ENCODE data around the gene PIP5K1B.

PIP5K1B gene

GRCh38 chr9:68832101-68832500, 127.1 kb downstream of the PIP5K1B start:
- no peak for TF ChIP-seq RAD21 (IDR thresholded peaks at IDR 0.05; ENCODE audit: low read depth)
- TF ChIP-seq EP300 (IDR thresholded peaks at IDR 0.05; ENCODE audit: borderline replicate concordance) = no peak
- TF ChIP-seq TCF12 (IDR thresholded peaks at IDR 0.05; ENCODE audit: low read depth) = no peak
- TF ChIP-seq TEAD4 (IDR thresholded peaks at IDR 0.05) = no peak
- TF ChIP-seq CREB1 (IDR thresholded peaks at IDR 0.05; ENCODE audit: low read depth) = no peak
- no peak for TF ChIP-seq YY1 (IDR thresholded peaks at IDR 0.05; ENCODE audit: low read depth)
- TF ChIP-seq MAX (IDR thresholded peaks at IDR 0.05) = no peak
- TF ChIP-seq ZBTB7A (IDR thresholded peaks at IDR 0.05; ENCODE audit: low read depth) = no peak
- no peak for TF ChIP-seq NFIC (IDR thresholded peaks at IDR 0.05)
- TF ChIP-seq FOXM1 (IDR thresholded peaks at IDR 0.05; ENCODE audit: borderline replicate concordance, low read depth) = no peak
- TF ChIP-seq USF1 (IDR thresholded peaks at IDR 0.05) = no peak
- TF ChIP-seq REST (IDR thresholded peaks at IDR 0.05; ENCODE audit: low read depth) = no peak
- no peak for TF ChIP-seq EGR1 (IDR thresholded peaks at IDR 0.05)
- no peak for TF ChIP-seq CEBPB (IDR thresholded peaks at IDR 0.05)
- no peak for TF ChIP-seq TAF1 (IDR thresholded peaks at IDR 0.05; ENCODE audit: low read depth)

GRCh38 chr9:68832861-68833518, 128.0 kb downstream of the PIP5K1B start:
- TF ChIP-seq TEAD4 (IDR thresholded peaks at IDR 0.05) = no peak
- no peak for TF ChIP-seq REST (IDR thresholded peaks at IDR 0.05; ENCODE audit: low read depth)
- TF ChIP-seq USF1 (IDR thresholded peaks at IDR 0.05) = no peak
- no peak for TF ChIP-seq TCF12 (IDR thresholded peaks at IDR 0.05; ENCODE audit: low read depth)
- TF ChIP-seq CEBPB (IDR thresholded peaks at IDR 0.05) = no peak
- TF ChIP-seq YY1 (IDR thresholded peaks at IDR 0.05; ENCODE audit: low read depth) = no peak
- no peak for TF ChIP-seq NFIC (IDR thresholded peaks at IDR 0.05)

GRCh38 chr9:68834931-68835520, 130.0 kb downstream of the PIP5K1B start:
- TF ChIP-seq TCF12 (IDR thresholded peaks at IDR 0.05; ENCODE audit: low read depth) (no peak), ZBTB7A (IDR thresholded peaks at IDR 0.05; ENCODE audit: low read depth) (no peak), CEBPB (IDR thresholded peaks at IDR 0.05) (no peak), TAF1 (IDR thresholded peaks at IDR 0.05; ENCODE audit: low read depth) (no peak), FOXM1 (IDR thresholded peaks at IDR 0.05; ENCODE audit: borderline replicate concordance, low read depth) (no peak)

- TF ChIP-seq RAD21 (IDR thresholded peaks at IDR 0.05; ENCODE audit: low read depth) (no peak), TEAD4 (IDR thresholded peaks at IDR 0.05) (no peak), TCF12 (IDR thresholded peaks at IDR 0.05; ENCODE audit: low read depth) (no peak), USF1 (IDR thresholded peaks at IDR 0.05) (no peak), MAX (IDR thresholded peaks at IDR 0.05) (no peak), ZBTB7A (IDR thresholded peaks at IDR 0.05; ENCODE audit: low read depth) (no peak), TAF1 (IDR thresholded peaks at IDR 0.05; ENCODE audit: low read depth) (no peak), EGR1 (IDR thresholded peaks at IDR 0.05) (no peak), REST (IDR thresholded peaks at IDR 0.05; ENCODE audit: low read depth) (no peak), YY1 (IDR thresholded peaks at IDR 0.05; ENCODE audit: low read depth) (no peak), EP300 (IDR thresholded peaks at IDR 0.05; ENCODE audit: borderline replicate concordance) (no peak), FOXM1 (IDR thresholded peaks at IDR 0.05; ENCODE audit: borderline replicate concordance, low read depth) (no peak)
These were observed 131.7 kb downstream of the PIP5K1B start for GRCh38 chr9:68836788-68837187.
